HEK293 (cell line): ENCODE results near the gene PAX2.
A peak's percentile ranks its signal among the peaks of the same experiment; 100 is the strongest.

Source experiments
- CTCF ChIA-PET: fragments of 350-600 bp; formaldehyde crosslinking; extraction: SDS; loops from one replicate; lab custom pipeline; 2021; ENCODE audit warnings: antibody characterized with exemption; lab: Yijun Ruan, JAX
- POLR2A ChIA-PET: fragments of 300-600 bp; formaldehyde crosslinking; extraction: SDS; loops from one replicate; lab custom pipeline; 2020; ENCODE audit warnings: antibody characterized with exemption, inconsistent platforms; lab: Yijun Ruan, JAX
- H3K27ac ChIP-seq: fragments of 200-500 bp; sonication (Bioruptor generic); 2 replicates; pipeline ENCODE4 v1.5.1; 2014; ENCODE audit warnings: low read depth, low read length, control low read depth, inconsistent platforms; ENCODE audit errors: extremely low read depth
- H3K36me3 ChIP-seq, 2 experiments: fragments of 200-500 bp in 1 of 2; sonication (Bioruptor generic) in 1 of 2; 1 replicate in 1 of 2; 2 replicates in 1 of 2; pipeline ENCODE4 v1.5.1; 2014 to 2017; ENCODE audit warnings: inconsistent platforms in 2 of 2, low read length in 2 of 2; ENCODE audit not compliant: control insufficient read depth in 2 of 2, insufficient read depth in 1 of 2
- H3K4me1 ChIP-seq: fragments of 200-500 bp; sonication (Bioruptor generic); 2 replicates; pipeline ENCODE4 v1.5.1; 2014; ENCODE audit warnings: mild to moderate bottlenecking, low read length, inconsistent platforms; ENCODE audit not compliant: control insufficient read depth, insufficient read depth
- H3K4me3 ChIP-seq: 2 replicates; pipeline ENCODE4 v1.5.1; 2011; ENCODE audit warnings: low read depth, mild to moderate bottlenecking, control low read depth, low read length, moderate library complexity
- H3K9me3 ChIP-seq: fragments of 200-500 bp; sonication (Bioruptor generic); 2 replicates; pipeline ENCODE4 v1.5.1; 2014; ENCODE audit warnings: low read depth, low read length, inconsistent platforms; ENCODE audit not compliant: control insufficient read depth, insufficient read depth
- GFI1B ChIP-seq: fragments of 450-650 bp; formaldehyde crosslinking; IDR thresholded peaks from 2 replicates; pipeline ENCODE4 v1.5.1; 2016; ENCODE audit warnings: missing biosample characterization, missing genetic modification characterization
- ZBTB21 ChIP-seq: fragments of 450-650 bp; formaldehyde crosslinking; IDR thresholded peaks from 2 replicates; pipeline ENCODE4 v1.5.1; 2017; ENCODE audit warnings: missing biosample characterization, missing genetic modification characterization
- ZNF394 ChIP-seq: fragments of 450-650 bp; formaldehyde crosslinking; IDR thresholded peaks from 2 replicates; pipeline ENCODE4 v1.5.1; 2016; ENCODE audit warnings: missing biosample characterization, missing genetic modification characterization, mild to moderate bottlenecking, moderate library complexity, borderline replicate concordance
- ZNF501 ChIP-seq: fragments of 450-650 bp; formaldehyde crosslinking; IDR thresholded peaks from 2 replicates; pipeline ENCODE4 v1.5.1; 2016; ENCODE audit warnings: missing biosample characterization, missing genetic modification characterization
- ZNF629 ChIP-seq: fragments of 450-650 bp; formaldehyde crosslinking; IDR thresholded peaks from 2 replicates; pipeline ENCODE4 v1.5.1; 2017; ENCODE audit warnings: missing biosample characterization, missing genetic modification characterization
- ZNF658 ChIP-seq: fragments of 450-650 bp; formaldehyde crosslinking; IDR thresholded peaks from 2 replicates; pipeline ENCODE4; 2016; ENCODE audit warnings: missing biosample characterization, missing genetic modification characterization
- TF ChIP-seq, protein P1 (sequence below): fragments of 450-650 bp; formaldehyde crosslinking; IDR thresholded peaks from 2 replicates; pipeline ENCODE4 v1.5.1; 2016; ENCODE audit warnings: missing biosample characterization, missing genetic modification characterization
- TF ChIP-seq, protein P2 (sequence below): fragments of 450-650 bp; formaldehyde crosslinking; IDR thresholded peaks from 2 replicates; pipeline ENCODE4 v1.5.1; 2016; ENCODE audit warnings: missing biosample characterization, missing genetic modification characterization
- TF ChIP-seq, protein P3 (sequence below): fragments of 450-650 bp; formaldehyde crosslinking; IDR thresholded peaks from 2 replicates; pipeline ENCODE4 v1.5.1; 2016; ENCODE audit warnings: missing biosample characterization, missing genetic modification characterization
- TF ChIP-seq, protein P4 (sequence below): fragments of 450-650 bp; formaldehyde crosslinking; IDR thresholded peaks from 2 replicates; pipeline ENCODE4 v1.5.1; 2016; ENCODE audit warnings: missing biosample characterization, missing genetic modification characterization

The PAX2 gene

DNA sequence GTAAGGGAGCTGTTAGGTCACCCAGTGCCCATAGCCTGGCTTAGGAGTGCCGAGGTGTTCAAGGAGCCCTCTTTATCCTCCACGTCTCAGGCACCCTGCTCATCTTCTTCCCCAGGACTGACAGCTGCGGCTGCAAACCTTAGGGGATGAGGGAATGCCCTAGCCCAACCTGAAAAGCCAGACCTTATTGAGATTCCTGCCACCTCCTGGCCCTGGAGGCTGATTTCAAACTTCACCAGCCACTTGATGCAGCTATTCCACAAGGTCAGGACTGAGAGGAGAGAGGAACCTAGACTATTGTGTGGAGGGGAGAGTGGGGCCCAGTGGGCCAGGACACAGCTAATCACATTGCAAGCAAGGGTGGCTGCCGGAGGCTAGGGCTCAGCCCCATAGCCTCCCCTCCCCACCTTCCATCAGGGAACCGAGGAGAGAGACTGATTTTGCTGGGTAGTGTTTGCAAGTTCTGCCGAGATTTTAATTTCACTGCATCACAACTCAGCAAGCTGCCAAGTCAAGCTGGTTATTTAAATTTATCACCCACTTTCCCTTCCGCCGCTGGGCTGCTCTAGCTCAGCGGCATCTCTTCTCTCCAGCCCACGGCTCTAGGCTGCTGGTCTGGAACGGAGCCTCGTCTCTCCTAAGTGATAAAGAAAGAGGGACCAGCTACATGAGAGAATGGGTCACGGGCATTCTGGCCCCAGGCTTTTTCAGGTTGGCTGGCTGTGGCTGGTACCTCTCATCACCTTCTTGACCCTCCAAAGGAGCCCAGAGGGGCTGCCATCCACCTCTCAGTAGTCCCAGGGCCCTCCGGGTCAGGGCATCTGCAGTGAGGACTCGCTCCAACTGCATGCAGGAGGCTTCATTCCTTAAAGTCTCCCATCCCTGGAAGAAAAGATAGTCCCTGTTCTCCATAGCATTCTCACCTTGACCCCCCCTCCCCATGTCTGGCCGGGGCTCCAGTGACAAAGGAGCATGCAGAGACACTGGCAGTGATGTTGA, 66.7 kb downstream of the PAX2 start:
- CTCF ChIA-PET, result interaction anchor here (0.5 to 1.6 kb wide), 4 partner anchors 11 to 207 kb away, joined by 4 to 6 read pairs (median 4); no protein-coding TSS in a partner anchor
- Histone ChIP-seq H3K9me3 (no peaks in the 10 kb centered on the region), H3K36me3 (peaks cover 0 to 3% of the 10 kb centered on the region in 2 experiments; a peak in 1 of 3 replicates), H3K27ac (no peak overlapping the region), H3K4me1 (no peaks in the 10 kb centered on the region), H3K4me3 (no peak overlapping the region)
- POLR2A ChIA-PET, result no interaction called here
- TF ChIP-seq ZNF658 (tag by site-specific recombination) (no peak), ZNF394 (tag by site-specific recombination) (no peak), GFI1B (tag by site-specific recombination) (no peak), ZNF629 (tag by site-specific recombination) (no peak), ZNF501 (tag by site-specific recombination) (no peak)

DNA sequence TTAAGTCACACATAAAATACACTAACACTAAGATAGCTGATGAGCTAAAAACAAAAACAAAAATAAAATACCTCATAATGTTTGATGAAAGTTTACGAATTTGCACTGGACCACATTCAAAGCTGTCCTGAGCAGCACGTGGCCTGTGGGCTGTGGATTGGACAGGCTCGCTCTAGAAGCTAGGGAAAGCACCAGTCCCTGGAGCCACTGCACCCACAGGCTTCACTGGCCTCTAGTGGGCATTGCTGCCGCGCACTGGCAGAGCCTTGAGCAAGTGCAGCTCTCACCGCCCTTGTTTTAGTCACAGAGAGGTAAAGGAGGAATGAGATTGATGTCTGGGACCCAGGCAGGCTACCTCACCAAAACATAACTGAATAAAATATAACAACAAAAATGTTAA, 67.6 kb downstream of the PAX2 start:
- ChIA-PET CTCF (interaction anchor here (0.5 kb wide), 1 partner anchor 207 kb away, joined by 6 read pairs; no protein-coding TSS in a partner anchor), POLR2A (no interaction called here)
- H3K27ac ChIP-seq, result no peak overlapping the region
- no peaks in the 10 kb centered on the region for H3K36me3 ChIP-seq
- TF ChIP-seq, protein P1, sequence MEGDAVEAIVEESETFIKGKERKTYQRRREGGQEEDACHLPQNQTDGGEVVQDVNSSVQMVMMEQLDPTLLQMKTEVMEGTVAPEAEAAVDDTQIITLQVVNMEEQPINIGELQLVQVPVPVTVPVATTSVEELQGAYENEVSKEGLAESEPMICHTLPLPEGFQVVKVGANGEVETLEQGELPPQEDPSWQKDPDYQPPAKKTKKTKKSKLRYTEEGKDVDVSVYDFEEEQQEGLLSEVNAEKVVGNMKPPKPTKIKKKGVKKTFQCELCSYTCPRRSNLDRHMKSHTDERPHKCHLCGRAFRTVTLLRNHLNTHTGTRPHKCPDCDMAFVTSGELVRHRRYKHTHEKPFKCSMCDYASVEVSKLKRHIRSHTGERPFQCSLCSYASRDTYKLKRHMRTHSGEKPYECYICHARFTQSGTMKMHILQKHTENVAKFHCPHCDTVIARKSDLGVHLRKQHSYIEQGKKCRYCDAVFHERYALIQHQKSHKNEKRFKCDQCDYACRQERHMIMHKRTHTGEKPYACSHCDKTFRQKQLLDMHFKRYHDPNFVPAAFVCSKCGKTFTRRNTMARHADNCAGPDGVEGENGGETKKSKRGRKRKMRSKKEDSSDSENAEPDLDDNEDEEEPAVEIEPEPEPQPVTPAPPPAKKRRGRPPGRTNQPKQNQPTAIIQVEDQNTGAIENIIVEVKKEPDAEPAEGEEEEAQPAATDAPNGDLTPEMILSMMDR (tag by site-specific recombination), result 0 out of 2 replicates have a peak, but pooled peaks have one; percentile 8
- no peak for TF ChIP-seq ZBTB21 (tag by site-specific recombination)
- H3K4me3 ChIP-seq, result no peak overlapping the region
- H3K9me3 ChIP-seq, result no peaks in the 10 kb centered on the region
- H3K4me1 ChIP-seq, result no peaks in the 10 kb centered on the region

DNA sequence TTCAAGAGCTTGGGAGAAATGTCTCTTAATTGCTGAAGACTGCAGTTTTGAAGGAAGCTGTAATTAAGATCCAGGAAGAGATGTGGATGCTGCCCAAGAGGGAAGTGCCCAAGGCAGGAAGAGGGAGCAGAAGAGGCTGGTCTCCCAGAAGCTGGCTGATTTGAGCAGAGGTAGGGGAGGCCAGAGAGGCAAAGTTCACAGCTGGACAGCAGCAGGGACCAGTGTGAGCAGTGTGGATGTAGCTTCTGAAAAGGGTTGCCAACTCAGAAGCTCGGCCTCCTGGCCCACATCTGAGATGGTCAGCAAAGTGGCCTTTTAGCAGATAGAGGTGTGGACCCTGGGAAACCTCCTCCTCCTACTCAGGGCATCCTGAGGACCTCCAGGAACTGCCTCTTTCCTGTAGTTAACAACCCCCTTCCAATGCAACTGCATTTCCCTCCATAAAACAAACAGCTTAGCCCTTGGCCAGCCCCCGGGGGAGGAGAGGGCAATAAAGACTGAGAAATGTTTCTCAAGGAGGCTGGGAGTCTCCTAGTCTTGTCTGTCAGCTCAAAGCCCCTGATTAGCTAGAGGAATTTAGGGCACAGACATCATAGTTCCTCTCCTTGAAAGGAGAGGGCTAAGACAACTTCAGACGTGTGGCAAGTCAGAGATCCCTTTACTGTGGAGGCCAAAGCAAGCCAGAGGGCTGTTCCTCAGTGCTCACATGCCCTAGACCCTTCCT, 69.5 kb downstream of the PAX2 start:
- CTCF ChIA-PET, result interaction anchor here (0.6 to 4.9 kb wide), 9 partner anchors 11 to 252 kb away, joined by 3 to 35 read pairs (median 3); no protein-coding TSS in a partner anchor
- TF ChIP-seq, protein P2, sequence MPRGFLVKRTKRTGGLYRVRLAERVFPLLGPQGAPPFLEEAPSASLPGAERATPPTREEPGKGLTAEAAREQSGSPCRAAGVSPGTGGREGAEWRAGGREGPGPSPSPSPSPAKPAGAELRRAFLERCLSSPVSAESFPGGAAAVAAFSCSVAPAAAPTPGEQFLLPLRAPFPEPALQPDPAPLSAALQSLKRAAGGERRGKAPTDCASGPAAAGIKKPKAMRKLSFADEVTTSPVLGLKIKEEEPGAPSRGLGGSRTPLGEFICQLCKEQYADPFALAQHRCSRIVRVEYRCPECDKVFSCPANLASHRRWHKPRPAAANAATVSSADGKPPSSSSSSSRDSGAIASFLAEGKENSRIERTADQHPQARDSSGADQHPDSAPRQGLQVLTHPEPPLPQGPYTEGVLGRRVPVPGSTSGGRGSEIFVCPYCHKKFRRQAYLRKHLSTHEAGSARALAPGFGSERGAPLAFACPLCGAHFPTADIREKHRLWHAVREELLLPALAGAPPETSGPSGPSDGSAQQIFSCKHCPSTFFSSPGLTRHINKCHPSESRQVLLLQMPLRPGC, result no peak
- TF ChIP-seq, protein P3, sequence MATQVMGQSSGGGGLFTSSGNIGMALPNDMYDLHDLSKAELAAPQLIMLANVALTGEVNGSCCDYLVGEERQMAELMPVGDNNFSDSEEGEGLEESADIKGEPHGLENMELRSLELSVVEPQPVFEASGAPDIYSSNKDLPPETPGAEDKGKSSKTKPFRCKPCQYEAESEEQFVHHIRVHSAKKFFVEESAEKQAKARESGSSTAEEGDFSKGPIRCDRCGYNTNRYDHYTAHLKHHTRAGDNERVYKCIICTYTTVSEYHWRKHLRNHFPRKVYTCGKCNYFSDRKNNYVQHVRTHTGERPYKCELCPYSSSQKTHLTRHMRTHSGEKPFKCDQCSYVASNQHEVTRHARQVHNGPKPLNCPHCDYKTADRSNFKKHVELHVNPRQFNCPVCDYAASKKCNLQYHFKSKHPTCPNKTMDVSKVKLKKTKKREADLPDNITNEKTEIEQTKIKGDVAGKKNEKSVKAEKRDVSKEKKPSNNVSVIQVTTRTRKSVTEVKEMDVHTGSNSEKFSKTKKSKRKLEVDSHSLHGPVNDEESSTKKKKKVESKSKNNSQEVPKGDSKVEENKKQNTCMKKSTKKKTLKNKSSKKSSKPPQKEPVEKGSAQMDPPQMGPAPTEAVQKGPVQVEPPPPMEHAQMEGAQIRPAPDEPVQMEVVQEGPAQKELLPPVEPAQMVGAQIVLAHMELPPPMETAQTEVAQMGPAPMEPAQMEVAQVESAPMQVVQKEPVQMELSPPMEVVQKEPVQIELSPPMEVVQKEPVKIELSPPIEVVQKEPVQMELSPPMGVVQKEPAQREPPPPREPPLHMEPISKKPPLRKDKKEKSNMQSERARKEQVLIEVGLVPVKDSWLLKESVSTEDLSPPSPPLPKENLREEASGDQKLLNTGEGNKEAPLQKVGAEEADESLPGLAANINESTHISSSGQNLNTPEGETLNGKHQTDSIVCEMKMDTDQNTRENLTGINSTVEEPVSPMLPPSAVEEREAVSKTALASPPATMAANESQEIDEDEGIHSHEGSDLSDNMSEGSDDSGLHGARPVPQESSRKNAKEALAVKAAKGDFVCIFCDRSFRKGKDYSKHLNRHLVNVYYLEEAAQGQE (tag by site-specific recombination), result peak; percentile 59; the same call in 1 of the 2 replicates
- TF ChIP-seq, protein P4, sequence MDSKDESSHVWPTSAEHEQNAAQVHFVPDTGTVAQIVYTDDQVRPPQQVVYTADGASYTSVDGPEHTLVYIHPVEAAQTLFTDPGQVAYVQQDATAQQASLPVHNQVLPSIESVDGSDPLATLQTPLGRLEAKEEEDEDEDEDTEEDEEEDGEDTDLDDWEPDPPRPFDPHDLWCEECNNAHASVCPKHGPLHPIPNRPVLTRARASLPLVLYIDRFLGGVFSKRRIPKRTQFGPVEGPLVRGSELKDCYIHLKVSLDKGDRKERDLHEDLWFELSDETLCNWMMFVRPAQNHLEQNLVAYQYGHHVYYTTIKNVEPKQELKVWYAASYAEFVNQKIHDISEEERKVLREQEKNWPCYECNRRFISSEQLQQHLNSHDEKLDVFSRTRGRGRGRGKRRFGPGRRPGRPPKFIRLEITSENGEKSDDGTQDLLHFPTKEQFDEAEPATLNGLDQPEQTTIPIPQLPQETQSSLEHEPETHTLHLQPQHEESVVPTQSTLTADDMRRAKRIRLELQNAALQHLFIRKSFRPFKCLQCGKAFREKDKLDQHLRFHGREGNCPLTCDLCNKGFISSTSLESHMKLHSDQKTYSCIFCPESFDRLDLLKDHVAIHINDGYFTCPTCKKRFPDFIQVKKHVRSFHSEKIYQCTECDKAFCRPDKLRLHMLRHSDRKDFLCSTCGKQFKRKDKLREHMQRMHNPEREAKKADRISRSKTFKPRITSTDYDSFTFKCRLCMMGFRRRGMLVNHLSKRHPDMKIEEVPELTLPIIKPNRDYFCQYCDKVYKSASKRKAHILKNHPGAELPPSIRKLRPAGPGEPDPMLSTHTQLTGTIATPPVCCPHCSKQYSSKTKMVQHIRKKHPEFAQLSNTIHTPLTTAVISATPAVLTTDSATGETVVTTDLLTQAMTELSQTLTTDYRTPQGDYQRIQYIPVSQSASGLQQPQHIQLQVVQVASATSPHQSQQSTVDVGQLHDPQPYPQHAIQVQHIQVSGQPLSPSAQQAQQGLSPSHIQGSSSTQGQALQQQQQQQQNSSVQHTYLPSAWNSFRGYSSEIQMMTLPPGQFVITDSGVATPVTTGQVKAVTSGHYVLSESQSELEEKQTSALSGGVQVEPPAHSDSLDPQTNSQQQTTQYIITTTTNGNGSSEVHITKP (tag by site-specific recombination), result peak; percentile 54; the same call in 1 of the 2 replicates
- H3K27ac ChIP-seq, result no peak overlapping the region
- H3K4me3 ChIP-seq, result no peak overlapping the region
- no peaks in the 10 kb centered on the region for H3K36me3 ChIP-seq
- H3K9me3 ChIP-seq, result no peaks in the 10 kb centered on the region
- no peaks in the 10 kb centered on the region for H3K4me1 ChIP-seq
- POLR2A ChIA-PET, result no interaction called here
